ENCODE measurements around the gene KRT6B.

Gene KRT6B

DNA sequence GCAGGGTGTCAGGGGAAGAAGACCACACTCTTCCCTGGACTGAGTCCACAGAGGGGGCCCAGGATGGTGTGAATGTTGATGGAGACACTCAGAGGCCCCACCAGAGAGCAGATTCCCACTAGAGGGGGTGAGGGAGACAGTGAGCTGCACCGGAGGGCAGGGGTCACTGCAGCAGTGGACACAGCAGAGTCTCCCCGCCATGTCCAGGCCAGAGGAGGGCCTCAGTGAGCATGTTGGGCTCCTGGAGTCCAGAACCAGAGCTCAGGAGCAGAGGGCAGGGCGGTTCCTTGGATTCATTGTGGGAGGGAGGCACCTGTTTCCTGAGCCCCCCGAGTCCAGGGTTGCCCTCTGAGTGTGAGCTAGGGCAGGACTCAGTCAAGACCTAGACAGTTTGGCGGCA is 44.0 kb downstream of the KRT6B start:
- no peak for DNase-seq

GRCh38 chr12:52405922-52406385 is 46.0 kb downstream of the KRT6B start, which contains the start of gene KRT82:
TSS of gene KRT82 (minus strand) at chr12:52406335. CDS start at chr12:52406277, 58 bp downstream.
- DNase-seq: no peak

GRCh38 chr12:52404951-52405350 is 47.0 kb downstream of the KRT6B start:
- no peak for DNase-seq

DNA sequence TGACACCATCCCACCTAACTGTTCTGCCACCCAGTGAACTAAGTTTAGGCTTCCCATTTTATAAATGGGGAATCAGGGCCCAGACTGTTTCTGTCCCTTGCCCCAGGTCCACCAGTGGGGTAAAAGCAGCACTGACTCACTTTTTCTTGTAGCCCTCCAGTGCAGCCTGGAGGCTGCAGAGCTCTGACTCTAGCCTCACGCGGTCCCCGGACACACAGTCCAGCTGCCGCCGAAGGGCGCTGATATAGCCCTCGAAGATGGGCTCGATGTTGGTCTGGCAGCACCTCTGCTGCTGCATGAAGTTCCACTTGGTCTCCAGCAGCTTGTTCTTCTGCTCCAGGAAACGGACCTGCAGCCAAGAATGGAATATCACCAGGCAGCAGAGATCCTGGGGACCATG is 48.4 kb downstream of the KRT6B start:
- no peak for DNase-seq

DNA sequence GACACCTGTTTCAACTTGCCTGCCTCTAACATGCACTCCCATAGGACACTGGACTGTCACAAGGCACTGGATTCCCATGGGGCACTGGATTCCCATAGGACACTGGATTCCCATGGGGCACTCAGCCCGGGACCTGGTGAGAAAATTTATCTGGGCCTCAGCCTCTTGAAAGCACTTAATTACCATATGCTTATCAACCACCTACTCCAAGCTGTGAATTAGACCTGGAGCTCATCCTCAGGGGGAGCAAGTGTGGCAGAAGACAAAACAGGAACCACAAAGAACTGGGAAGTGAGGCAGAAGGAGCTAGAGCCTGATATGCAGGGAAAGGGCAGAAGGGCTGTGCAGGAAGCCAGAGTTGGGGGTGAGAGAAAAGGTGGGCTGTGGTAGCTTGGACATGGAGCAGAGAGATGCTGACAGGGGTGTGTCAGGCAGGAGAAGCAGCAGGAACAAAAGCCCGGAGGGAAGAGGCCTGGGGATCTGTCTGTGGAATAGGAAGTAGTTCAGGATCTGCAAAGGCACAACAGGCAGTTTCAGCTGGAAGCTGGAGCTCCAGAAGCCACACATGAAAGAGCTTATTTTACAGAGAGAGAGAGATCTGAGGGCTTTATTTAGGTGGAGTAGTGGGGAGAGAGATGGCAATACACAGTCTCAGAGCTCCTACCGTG is 48.9 kb downstream of the KRT6B start:
- DNase-seq: no peak

- DNase-seq: no peak
These were observed 49.6 kb downstream of the KRT6B start for GRCh38 chr12:52402377-52402776.

DNA sequence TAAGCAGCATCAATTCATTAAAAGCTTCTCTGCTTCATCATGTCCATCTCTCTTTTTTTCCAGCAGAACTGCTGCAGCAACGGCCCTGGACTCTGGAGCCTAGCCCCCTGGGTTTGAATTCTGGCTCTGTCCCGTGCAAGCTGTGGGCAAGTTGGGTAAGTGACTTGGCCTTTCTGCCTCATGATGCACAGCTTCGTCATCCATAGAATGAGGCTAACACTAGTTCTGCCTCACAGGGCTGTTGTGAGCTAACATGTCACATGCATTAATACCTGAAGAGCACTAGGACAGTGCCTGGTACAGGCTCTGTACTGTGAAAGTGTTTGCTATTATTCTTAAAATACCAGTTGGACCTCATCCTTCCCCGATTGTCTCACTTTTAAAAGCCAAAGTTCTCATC is 50.0 kb downstream of the KRT6B start:
- DNase-seq: no peak

GRCh38 chr12:52401526-52401925 is 50.4 kb downstream of the KRT6B start:
- no peak for DNase-seq

DNA sequence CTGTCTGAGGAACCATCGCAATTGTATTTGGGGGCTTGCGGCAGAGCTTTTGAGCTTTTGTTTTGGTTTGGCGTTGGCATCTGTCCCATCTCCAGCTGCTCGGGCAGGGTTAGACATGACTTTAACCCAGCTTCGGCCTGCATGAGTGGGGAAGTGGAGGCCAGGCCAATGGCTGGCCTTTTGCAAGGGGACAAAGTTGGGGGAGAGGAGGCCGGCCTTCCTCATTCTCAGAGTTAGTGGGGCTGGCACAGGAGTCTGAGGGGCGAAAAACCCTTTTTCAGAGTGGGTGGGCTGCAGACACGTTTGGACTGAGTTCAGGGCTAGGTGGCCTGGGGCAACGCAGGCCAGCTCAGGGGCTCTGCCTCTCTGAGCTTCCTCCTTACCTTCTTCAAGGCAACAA is 51.0 kb downstream of the KRT6B start:
- DNase-seq: no peak

DNA sequence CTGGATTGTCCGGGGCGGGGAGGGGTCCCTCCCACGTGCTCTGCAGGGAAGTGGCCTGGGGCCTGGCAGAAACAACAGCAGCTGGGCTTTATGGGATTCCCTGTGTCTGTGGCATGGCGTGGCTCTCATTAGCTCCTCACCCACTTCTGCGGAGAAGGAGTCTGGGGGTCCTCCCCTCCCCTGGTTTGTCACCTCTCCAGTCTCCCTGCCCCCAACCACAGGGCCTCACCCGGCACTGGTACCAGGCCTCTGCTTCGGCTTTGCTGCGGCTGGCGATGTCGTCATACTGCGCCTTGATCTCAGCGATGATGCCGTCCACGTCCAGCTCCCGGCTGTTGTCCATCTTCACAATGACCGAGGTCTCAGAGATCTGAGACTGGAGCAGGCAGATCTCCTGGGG is 52.2 kb downstream of the KRT6B start:
- no peak for DNase-seq

- DNase-seq: no peak
These were observed 53.8 kb downstream of the KRT6B start for GRCh38 chr12:52398176-52398575.

GRCh38 chr12:52396656-52397055 is 55.3 kb downstream of the KRT6B start:
- no peak for DNase-seq

Measured in NCI-H1092 treated with DMSO at 0.1 percent for 48 hours (cell line).